ENCODE data around the gene NFILZ. TPM values are rescaled to one million over a fixed set of nuclear protein-coding genes. Genes with fewer than 3 reads are reported as not detected.

The NFILZ gene
- total and polyA plus RNA-seq, 2 of the 8 experiments (the other 6 are each of a cell fraction or from before 2014, with no cell fraction given), result not detected

- no peak for TF ChIP-seq BCL11A (IDR thresholded peaks at IDR 0.05; ENCODE audit: low read depth in 2 of 2, low read length in 2 of 2)
Measured at GRCh38 chr19:8626842-8627241, 3.6 kb upstream of the NFILZ start (continued).

Measured in H1 (cell line).